H9 (cell line): Measurements from ENCODE around the gene SRGAP3. TPM values are rescaled to one million over a fixed set of nuclear protein-coding genes. Genes with fewer than 3 reads are reported as not detected.

Experiments used
- DNase-seq: peaks from one replicate; pipeline ENCODE4 v3.0.0-alpha.2; 2017
- H2AFZ ChIP-seq: one replicate; pipeline ENCODE4 v1.6.1; 2013; ENCODE audit warnings: mild to moderate bottlenecking, low read length, control low read depth, moderate library complexity
- H2AK5ac ChIP-seq: 2 replicates; pipeline ENCODE4 v1.6.1; 2013; ENCODE audit warnings: low read length, control low read depth, mixed read lengths; ENCODE audit not compliant: insufficient read length
- H2BK120ac ChIP-seq: one replicate; pipeline ENCODE4 v1.6.1; 2013; ENCODE audit warnings: low read depth, mild to moderate bottlenecking, low read length, control low read depth, inconsistent platforms; ENCODE audit not compliant: poor library complexity, severe bottlenecking
- H2BK12ac ChIP-seq: 2 replicates; pipeline ENCODE4 v1.6.1; 2013; ENCODE audit warnings: low read length, control low read depth, mixed read lengths, low read depth; ENCODE audit not compliant: insufficient read length
- H2BK15ac ChIP-seq: 2 replicates; pipeline ENCODE4 v1.6.1; 2013; ENCODE audit warnings: low read depth, low read length, control low read depth
- H2BK20ac ChIP-seq: one replicate; pipeline ENCODE4 v1.6.1; 2013; ENCODE audit warnings: low read depth, mild to moderate bottlenecking, low read length, control low read depth, inconsistent platforms; ENCODE audit not compliant: poor library complexity, severe bottlenecking
- H2BK5ac ChIP-seq: 2 replicates; pipeline ENCODE4 v1.6.1; 2013; ENCODE audit warnings: low read length, control low read depth, mixed read lengths; ENCODE audit not compliant: insufficient read length
- H3K14ac ChIP-seq: 2 replicates; pipeline ENCODE4 v1.6.1; 2013; ENCODE audit warnings: low read length, control low read depth; ENCODE audit not compliant: insufficient read depth
- H3K18ac ChIP-seq: 2 replicates; pipeline ENCODE4 v1.6.1; 2013; ENCODE audit warnings: low read depth, mild to moderate bottlenecking, mixed read lengths, low read length, control low read depth; ENCODE audit not compliant: insufficient read length
- H3K23ac ChIP-seq: 2 replicates; pipeline ENCODE4 v1.6.1; 2013; ENCODE audit warnings: low read length, control low read depth, mixed read lengths, low read depth; ENCODE audit not compliant: insufficient read length
- H3K23me2 ChIP-seq: 2 replicates; pipeline ENCODE4 v1.6.1; 2013; ENCODE audit warnings: low read depth, mild to moderate bottlenecking, mixed read lengths, low read length, control low read depth; ENCODE audit not compliant: insufficient read length, poor library complexity, severe bottlenecking
- H3K27ac ChIP-seq: 2 replicates; pipeline ENCODE4 v1.5.1; 2013; ENCODE audit warnings: low read length, control low read depth, mixed read lengths, low read depth; ENCODE audit not compliant: insufficient read length
- H3K27me3 ChIP-seq: 2 replicates; pipeline ENCODE4 v1.6.1; 2013; ENCODE audit warnings: low read length, control low read depth, inconsistent platforms; ENCODE audit not compliant: insufficient read depth
- H3K4ac ChIP-seq: 2 replicates; pipeline ENCODE4 v1.6.1; 2013; ENCODE audit warnings: low read depth, mild to moderate bottlenecking, control low read depth, inconsistent platforms, low read length, moderate library complexity
- H3K4me1 ChIP-seq: 2 replicates; pipeline ENCODE4 v1.6.1; 2013; ENCODE audit warnings: low read length, control low read depth, inconsistent platforms; ENCODE audit not compliant: insufficient read depth
- H3K4me2 ChIP-seq: 2 replicates; pipeline ENCODE4 v1.6.1; 2013; ENCODE audit warnings: low read length, control low read depth, mixed read lengths; ENCODE audit not compliant: insufficient read length, insufficient read depth
- H3K56ac ChIP-seq: 2 replicates; pipeline ENCODE4 v1.6.1; 2013; ENCODE audit warnings: low read depth, mild to moderate bottlenecking, mixed read lengths, low read length, control low read depth; ENCODE audit not compliant: insufficient read length
- H3K79me1 ChIP-seq: 2 replicates; pipeline ENCODE4 v1.6.1; 2013; ENCODE audit warnings: low read depth, mild to moderate bottlenecking, moderate library complexity, low read length, control low read depth, inconsistent platforms; ENCODE audit not compliant: insufficient read depth, poor library complexity, severe bottlenecking
- H3K79me2 ChIP-seq: 2 replicates; pipeline ENCODE4 v1.6.1; 2013; ENCODE audit warnings: low read length, control low read depth, inconsistent platforms; ENCODE audit not compliant: insufficient read depth
- H3K9ac ChIP-seq: 2 replicates; pipeline ENCODE4 v1.6.1; 2013; ENCODE audit warnings: low read length, control low read depth, mixed read lengths; ENCODE audit not compliant: insufficient read length; ENCODE audit errors: extremely low read depth
- H3K9me3 ChIP-seq: one replicate; pipeline ENCODE4 v1.6.1; 2013; ENCODE audit warnings: low read depth, low read length, inconsistent platforms; ENCODE audit not compliant: control insufficient read depth
- H3T11ph ChIP-seq: one replicate; pipeline ENCODE4 v1.6.1; 2013; ENCODE audit warnings: mild to moderate bottlenecking, low read length, control low read depth, inconsistent platforms
- H4K20me1 ChIP-seq: one replicate; pipeline ENCODE4 v1.6.1; 2013; ENCODE audit not compliant: control insufficient read depth, insufficient read length, insufficient read depth
- H4K5ac ChIP-seq: 2 replicates; pipeline ENCODE4 v1.6.1; 2013; ENCODE audit warnings: low read depth, mild to moderate bottlenecking, mixed read lengths, low read length, control low read depth; ENCODE audit not compliant: insufficient read length
- H4K8ac ChIP-seq: replicated peaks from 2 replicates; pipeline ENCODE4 v1.6.1; 2013; ENCODE audit warnings: low read length, control low read depth, mixed read lengths, low read depth; ENCODE audit not compliant: insufficient read length
- H4K91ac ChIP-seq: 2 replicates; pipeline ENCODE4 v1.6.1; 2013; ENCODE audit warnings: low read depth, mild to moderate bottlenecking, moderate library complexity, mixed read lengths, low read length, control low read depth; ENCODE audit not compliant: insufficient read length
- H3K27ac Mint-ChIP-seq, 3 experiments: 2 replicates in 2 of 3; 3 replicates in 1 of 3; pipeline ENCODE4 v1.8.0; 2020 to 2021; ENCODE audit warnings: mixed read lengths in 3 of 3, mild to moderate bottlenecking in 1 of 3, moderate library complexity in 1 of 3
- H3K27me3 Mint-ChIP-seq: 2 replicates; pipeline ENCODE4 v1.8.0; 2021; ENCODE audit warnings: low read depth, mild to moderate bottlenecking, moderate library complexity, mixed read lengths
- H3K36me3 Mint-ChIP-seq, 3 experiments: 2 replicates in 2 of 3; 3 replicates in 1 of 3; pipeline ENCODE4 v1.8.0; 2020 to 2021; ENCODE audit warnings: low read depth in 3 of 3, mixed read lengths in 3 of 3; ENCODE audit not compliant: insufficient read depth in 1 of 3
- H3K4me1 Mint-ChIP-seq, 2 experiments: 2 replicates each; pipeline ENCODE4 v1.8.0; 2020; ENCODE audit warnings: mixed read lengths in 2 of 2
- H3K4me3 Mint-ChIP-seq, 2 experiments: 2 replicates in 1 of 2; 3 replicates in 1 of 2; pipeline ENCODE4 v1.8.0; 2020 to 2021; ENCODE audit warnings: mild to moderate bottlenecking in 2 of 2, mixed read lengths in 2 of 2, moderate library complexity in 1 of 2
- H3K9me3 Mint-ChIP-seq, 2 experiments: 2 replicates in 1 of 2; 3 replicates in 1 of 2; pipeline ENCODE4 v1.8.0; 2020; ENCODE audit warnings: mild to moderate bottlenecking in 2 of 2, mixed read lengths in 2 of 2, moderate library complexity in 1 of 2
- CTCF ChIP-seq: fragments of 200-600 bp; sonication (generic); conservative IDR thresholded peaks from 3 replicates; pipeline ENCODE4 v1.8.0; 2021; ENCODE audit warnings: antibody characterized with exemption, mild to moderate bottlenecking
- WGBS: extraction: QIAGEN DNeasy Blood & Tissue Kit; methylation state at CpG from one replicate; pipeline ENCODE4 v1.1.7; 2013; ENCODE audit warnings: missing lambda C conversion rate, low lambda C conversion rate, mixed read lengths; ENCODE audit not compliant: insufficient read length; ENCODE audit errors: extremely low coverage; 5-methylcytosine and 5-hydroxymethylcytosine counted together
- total RNA-seq: library from RNA; stranded (reverse); gene quantifications from 2 replicates; pipeline ENCODE4 v1.2.1, GENCODE V29; 2021

The SRGAP3 gene
- total RNA-seq, 1 experiment from 2014 or later, result 3.4 TPM

- Histone ChIP-seq H3K9ac (no peak overlapping the region), H2BK5ac (no peak overlapping the region), H2BK12ac (no peak overlapping the region), H4K8ac (no peak overlapping the region), H3K79me1 (no peaks in the 10 kb centered on the region), H3K27ac (no peak overlapping the region), H2AFZ (no peak overlapping the region), H3K4me2 (no peak overlapping the region), H3K4me1 (peaks cover 3% of the 10 kb centered on the region; the same call in 1 of the 2 replicates), H4K5ac (no peak overlapping the region), H2BK20ac (no peak overlapping the region), H4K20me1 (no peaks in the 10 kb centered on the region), H2BK15ac (no peak overlapping the region), H4K91ac (no peak overlapping the region), H3K79me2 (no peaks in the 10 kb centered on the region), H2BK120ac (no peak overlapping the region), H3K23me2 (no peaks in the 10 kb centered on the region), H3K27me3 (no peaks in the 10 kb centered on the region), H3K14ac (no peak overlapping the region), H3K56ac (no peak overlapping the region), H3K4ac (no peak overlapping the region), H3K18ac (no peak overlapping the region), H3T11ph (no peak overlapping the region), H2AK5ac (no peak overlapping the region), H3K9me3 (no peaks in the 10 kb centered on the region), H3K23ac (no peak overlapping the region)
- WGBS, result no CpG with 5 or more reads among the region's 8 CpGs
- DNase-seq, result no peak
- H3K27ac Mint-ChIP-seq, result no peak overlapping the region
- no peaks in the 10 kb centered on the region for H3K36me3 Mint-ChIP-seq
- H3K4me1 Mint-ChIP-seq, result peaks cover 11 to 31% of the 10 kb centered on the region in 2 experiments
- no peak for TF ChIP-seq CTCF
- no peaks in the 10 kb centered on the region for H3K9me3 Mint-ChIP-seq
- H3K27me3 Mint-ChIP-seq, result no peaks in the 10 kb centered on the region; the same call in 1 of the 2 replicates
- no peak overlapping the region for H3K4me3 Mint-ChIP-seq
Measured at GRCh38 chr3:9217784-9218513, 31.5 kb downstream of the SRGAP3 start.
